Effector memory CD8-positive, alpha-beta T cell (primary cell): ENCODE data around the gene EXOC8.

Experiments used
- ATAC-seq: fragments of 150-1000 bp; cut with Tn5 transposase; replicated peaks from 2 replicates; pipeline ENCODE4 v1.10.0; 2021; ENCODE audit warnings: mild to moderate bottlenecking, moderate library complexity
- DNase-seq, 3 experiments: peaks; one replicate each; pipeline ENCODE4 v3.0.0; 2021
- H3K27ac Mint-ChIP-seq, 2 donors: one replicate each; pipeline ENCODE4 v1.8.0; 2022; ENCODE audit warnings: mild to moderate bottlenecking in 2 of 2, mixed read lengths in 2 of 2, moderate library complexity in 2 of 2
- H3K27me3 Mint-ChIP-seq, 2 donors: one replicate each; pipeline ENCODE4 v1.8.0; 2022; ENCODE audit warnings: mixed read lengths in 2 of 2
- H3K36me3 Mint-ChIP-seq: one replicate; pipeline ENCODE4 v1.8.0; 2022; ENCODE audit warnings: mild to moderate bottlenecking, moderate library complexity, mixed read lengths; ENCODE audit not compliant: insufficient read depth
- H3K4me1 Mint-ChIP-seq, 2 donors: one replicate each; pipeline ENCODE4 v1.8.0; 2022; ENCODE audit warnings: low read depth in 2 of 2, mixed read lengths in 2 of 2
- H3K4me3 Mint-ChIP-seq, 2 donors: one replicate each; pipeline ENCODE4 v1.8.0; 2022; ENCODE audit warnings: mild to moderate bottlenecking in 2 of 2, mixed read lengths in 2 of 2, moderate library complexity in 2 of 2
- H3K9me3 Mint-ChIP-seq, 2 donors: one replicate each; pipeline ENCODE4 v1.8.0; 2022; ENCODE audit warnings: mixed read lengths in 2 of 2

The EXOC8 gene

DNA sequence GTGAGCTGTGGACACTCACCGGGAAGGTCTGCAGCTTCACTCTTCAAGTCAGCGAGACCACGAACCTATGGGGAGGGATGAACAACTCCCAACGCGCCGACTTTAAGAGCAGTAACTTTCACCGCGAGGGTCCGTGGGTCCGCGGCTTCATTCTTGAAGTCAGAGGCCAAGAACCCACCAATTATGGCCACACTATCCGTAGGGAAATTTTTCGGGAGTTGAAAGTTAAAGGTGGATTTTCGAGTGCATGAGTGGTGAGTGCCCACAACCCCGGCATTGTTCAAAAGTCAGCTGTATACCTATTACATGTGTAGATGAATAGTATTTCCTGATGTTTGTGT, 19.7 kb downstream of the EXOC8 start:
- Mint-ChIP-seq H3K4me3 (no peak overlapping the region), H3K27ac (peak overlapping the region in 1 of 2 donors; percentile 68), H3K36me3 (peaks cover 2% of the 10 kb centered on the region), H3K9me3 (no peaks in the 10 kb centered on the region), H3K4me1 (peaks cover 0 to 3% of the 10 kb centered on the region in 2 donors), H3K27me3 (peaks cover 0 to 6% of the 10 kb centered on the region in 2 donors)
- no peak for ATAC-seq
- no peak for DNase-seq

DNA sequence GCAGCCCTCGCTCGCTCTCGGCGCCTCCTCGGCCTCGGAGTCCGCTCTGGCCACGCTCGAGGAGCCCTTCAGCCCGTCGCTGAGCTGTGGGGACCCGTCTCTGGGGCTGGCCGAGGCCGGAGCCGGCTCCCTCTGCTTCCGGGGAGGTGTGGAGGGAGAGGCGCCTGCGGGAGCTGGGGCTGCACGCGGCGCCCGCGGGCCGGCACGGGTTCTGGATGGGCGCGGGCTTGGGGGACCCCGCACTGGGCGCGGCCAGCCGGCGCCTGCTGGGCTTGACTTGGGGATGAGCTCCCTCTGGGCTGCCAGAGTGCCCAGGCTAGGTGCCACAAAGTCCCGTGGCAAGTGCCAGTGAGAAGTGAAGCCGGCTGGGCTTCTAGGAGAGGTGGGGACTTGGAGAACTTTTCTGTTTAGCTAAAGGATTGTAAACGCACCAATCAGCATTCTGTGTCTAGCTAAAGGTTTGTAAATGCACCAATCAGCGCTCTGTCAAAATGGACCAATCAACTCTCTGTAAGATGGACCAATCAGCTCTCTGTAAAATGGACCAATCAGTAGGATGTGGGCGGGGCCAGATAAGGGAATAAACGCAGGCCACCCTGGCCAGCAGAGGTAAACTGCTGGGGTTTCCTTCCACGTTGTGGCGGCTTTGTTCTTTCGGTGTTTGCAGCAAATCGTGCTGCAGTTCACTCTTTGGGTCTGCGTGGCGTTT, 20.2 kb downstream of the EXOC8 start:
- ATAC-seq: no peak
- H3K9me3 Mint-ChIP-seq: no peaks in the 10 kb centered on the region
- H3K4me1 Mint-ChIP-seq: peaks cover 0 to 3% of the 10 kb centered on the region in 2 donors
- DNase-seq: no peak
- H3K27me3 Mint-ChIP-seq: peaks cover under 1 to 11% of the 10 kb centered on the region in 2 donors
- peaks cover 2% of the 10 kb centered on the region for H3K36me3 Mint-ChIP-seq
- no peak overlapping the region for H3K4me3 Mint-ChIP-seq
- no peak overlapping the region for H3K27ac Mint-ChIP-seq

DNA sequence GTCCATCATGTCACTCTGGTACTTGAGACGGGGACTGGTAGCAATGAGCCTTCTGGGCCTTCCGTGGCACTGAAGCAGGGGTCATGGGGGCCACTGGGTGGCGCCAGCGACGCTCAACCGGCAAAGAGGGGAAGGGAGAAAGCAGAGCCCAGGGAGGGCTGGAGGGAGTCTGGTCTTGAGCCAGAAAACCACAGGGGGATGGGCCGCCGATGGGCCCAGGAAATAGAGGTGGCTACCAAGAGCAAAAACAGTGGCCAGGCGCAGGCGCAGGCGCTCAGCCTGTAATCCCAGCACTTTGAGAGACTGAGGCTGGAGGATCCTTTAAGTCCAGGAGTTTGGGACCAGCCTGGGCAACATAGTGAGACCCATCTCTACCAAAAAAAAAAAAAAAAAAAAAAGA, 21.8 kb downstream of the EXOC8 start:
- DNase-seq: peak; percentile 20 to 25 (median 20)
- H3K9me3 Mint-ChIP-seq: no peaks in the 10 kb centered on the region

DNA sequence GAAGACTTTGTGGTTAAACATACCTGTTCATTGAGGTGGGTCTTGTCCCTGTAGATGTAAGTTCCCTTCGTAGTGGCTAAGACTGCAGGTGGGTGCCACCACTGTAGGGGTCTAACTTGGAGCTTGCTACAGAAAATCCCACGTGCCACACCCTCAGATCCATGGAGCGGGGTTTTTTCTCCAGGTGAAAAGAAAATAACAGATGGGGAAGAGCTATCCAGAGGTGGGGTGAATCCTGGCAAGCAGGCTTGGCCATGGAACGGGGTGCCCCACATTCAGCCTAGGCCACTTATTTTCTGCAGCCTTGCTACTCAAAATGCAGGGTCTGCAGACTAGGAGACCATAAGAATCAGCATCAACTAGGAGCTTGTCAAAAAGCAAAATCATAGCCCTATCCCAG, 24.0 kb downstream of the EXOC8 start:
- DNase-seq: no peak
- H3K27ac Mint-ChIP-seq: no peak overlapping the region
- peaks cover 6 to 25% of the 10 kb centered on the region in 2 donors for H3K27me3 Mint-ChIP-seq
- H3K9me3 Mint-ChIP-seq: no peaks in the 10 kb centered on the region
- peaks cover 0 to 3% of the 10 kb centered on the region in 2 donors for H3K4me1 Mint-ChIP-seq
- ATAC-seq: no peak
- peaks cover 2% of the 10 kb centered on the region for H3K36me3 Mint-ChIP-seq
- no peak overlapping the region for H3K4me3 Mint-ChIP-seq

More for the DNA sequence above, 21.8 kb downstream of the EXOC8 start:
- H3K36me3 Mint-ChIP-seq: peaks cover 2% of the 10 kb centered on the region
- H3K27ac Mint-ChIP-seq: no peak overlapping the region
- peaks cover 6 to 18% of the 10 kb centered on the region in 2 donors for H3K27me3 Mint-ChIP-seq
- H3K4me3 Mint-ChIP-seq: no peak overlapping the region
- ATAC-seq: peak; percentile 63
- peaks cover 0 to 3% of the 10 kb centered on the region in 2 donors for H3K4me1 Mint-ChIP-seq

DNA sequence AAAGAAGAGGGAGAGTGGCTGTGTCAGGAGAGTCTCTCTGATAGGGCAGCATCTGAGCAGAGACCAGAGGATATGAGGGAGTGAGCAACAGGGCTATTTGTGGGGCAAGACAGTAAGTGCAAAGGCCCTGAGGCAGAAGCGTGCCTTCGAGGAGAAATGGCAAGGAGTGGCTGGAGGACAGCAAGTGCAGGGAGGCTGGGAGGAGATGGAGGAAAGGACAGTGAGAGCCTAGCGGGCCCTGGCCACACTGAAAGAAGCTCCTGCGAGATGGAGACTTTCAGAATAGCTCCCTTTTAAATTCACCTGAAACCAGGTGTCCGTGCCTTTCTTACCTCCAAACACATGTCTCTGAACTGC, 25.2 kb downstream of the EXOC8 start:
- peaks cover 6 to 25% of the 10 kb centered on the region in 2 donors for H3K27me3 Mint-ChIP-seq
- H3K9me3 Mint-ChIP-seq: no peaks in the 10 kb centered on the region
- DNase-seq: no peak
- peaks cover 0 to 3% of the 10 kb centered on the region in 2 donors for H3K4me1 Mint-ChIP-seq
- H3K36me3 Mint-ChIP-seq: no peaks in the 10 kb centered on the region
- no peak overlapping the region for H3K4me3 Mint-ChIP-seq
- ATAC-seq: no peak
- no peak overlapping the region for H3K27ac Mint-ChIP-seq

DNA sequence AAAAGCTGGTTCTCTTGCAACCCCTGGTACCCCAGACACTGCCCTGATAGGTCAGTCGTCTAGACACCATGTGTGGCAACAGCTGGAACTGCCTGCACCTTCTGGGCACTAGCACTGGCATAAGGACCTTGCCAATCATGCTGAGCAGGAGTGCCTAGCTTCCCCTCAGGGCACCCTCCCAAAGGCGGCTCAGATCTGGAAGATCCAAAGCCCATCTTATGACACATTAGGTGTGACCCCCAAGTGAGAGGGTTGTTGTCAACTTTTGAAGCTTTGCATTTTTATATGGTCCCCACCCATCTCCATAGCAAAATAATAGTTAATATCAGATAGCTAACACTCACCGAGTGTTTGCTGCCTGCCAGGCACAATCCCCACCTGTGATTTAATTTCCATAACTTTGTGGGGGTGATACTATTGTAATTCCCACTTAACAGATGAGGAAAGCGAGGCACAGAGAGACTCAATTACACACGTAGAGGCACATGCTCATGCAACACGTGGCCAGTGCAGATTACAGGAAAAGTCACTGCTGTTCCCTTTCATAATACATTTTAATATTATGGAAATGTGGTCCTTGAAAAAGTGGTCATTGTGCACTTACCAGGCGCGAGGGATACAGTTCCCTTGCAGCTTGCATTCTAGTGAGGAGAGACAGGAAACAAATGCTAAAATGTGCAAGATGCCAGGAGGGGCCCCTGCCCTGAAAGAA, 25.8 kb downstream of the EXOC8 start:
- H3K9me3 Mint-ChIP-seq: no peaks in the 10 kb centered on the region
- no peak overlapping the region for H3K4me3 Mint-ChIP-seq
- H3K36me3 Mint-ChIP-seq: no peaks in the 10 kb centered on the region
- peaks cover 6 to 25% of the 10 kb centered on the region in 2 donors for H3K27me3 Mint-ChIP-seq
- DNase-seq (no peak), ATAC-seq (no peak)
- no peak overlapping the region for H3K27ac Mint-ChIP-seq
- peaks cover 0 to 3% of the 10 kb centered on the region in 2 donors for H3K4me1 Mint-ChIP-seq

DNA sequence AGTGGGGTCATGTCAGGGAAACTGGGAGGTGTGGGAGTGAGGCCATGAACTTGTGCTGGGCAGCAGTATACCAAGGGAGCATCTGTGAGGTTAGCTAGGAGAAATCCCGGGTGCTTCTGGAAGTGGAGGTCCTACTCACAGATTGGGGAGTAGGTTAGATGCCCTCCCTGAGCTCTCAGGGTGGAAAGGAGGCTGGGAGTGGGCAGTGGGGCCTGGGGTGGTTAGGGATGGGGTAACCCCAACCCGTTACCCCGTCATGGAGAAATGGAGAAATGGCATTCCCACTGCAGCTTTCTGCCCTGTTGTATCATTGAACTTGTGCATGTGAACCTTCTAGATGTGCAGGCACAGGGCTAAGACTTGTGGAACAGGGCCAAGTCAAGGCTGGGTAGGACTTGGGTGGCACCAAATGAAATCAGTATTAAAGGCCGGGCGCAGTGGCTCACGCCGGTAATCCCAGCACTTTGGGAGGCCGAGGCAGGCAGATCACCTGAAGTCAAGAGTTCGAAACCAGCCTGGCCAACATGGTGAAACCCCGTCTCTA, 27.2 kb downstream of the EXOC8 start:
- Mint-ChIP-seq H3K4me1 (no peaks in the 10 kb centered on the region), H3K36me3 (no peaks in the 10 kb centered on the region), H3K4me3 (no peak overlapping the region), H3K9me3 (no peaks in the 10 kb centered on the region), H3K27ac (no peak overlapping the region), H3K27me3 (peaks cover 6 to 25% of the 10 kb centered on the region in 2 donors)
- no peak for ATAC-seq
- DNase-seq: no peak

DNA sequence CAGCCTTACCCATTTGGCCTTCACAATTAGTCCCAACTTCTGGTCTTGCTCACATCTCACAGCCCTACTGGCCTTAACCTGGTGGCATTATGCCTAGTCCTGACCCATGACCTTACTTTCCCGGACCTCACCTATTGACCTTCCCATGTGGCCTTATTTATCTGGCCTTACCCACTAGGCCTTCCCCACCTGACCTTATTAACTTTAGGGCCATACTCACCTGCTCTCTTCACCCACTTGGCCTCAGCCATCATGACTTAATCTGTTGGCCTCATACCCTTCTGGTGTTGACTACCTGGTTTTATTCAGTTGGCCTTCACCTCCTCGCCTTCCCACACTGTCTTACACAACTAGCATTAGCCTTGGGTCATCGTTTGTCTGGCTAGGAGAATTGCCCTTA, 35.7 kb downstream of the EXOC8 start:
- Mint-ChIP-seq H3K4me1 (no peaks in the 10 kb centered on the region), H3K27me3 (no peaks in the 10 kb centered on the region), H3K9me3 (no peaks in the 10 kb centered on the region), H3K36me3 (no peaks in the 10 kb centered on the region), H3K27ac (no peak overlapping the region), H3K4me3 (no peak overlapping the region)
- ATAC-seq: no peak
- DNase-seq: no peak

DNA sequence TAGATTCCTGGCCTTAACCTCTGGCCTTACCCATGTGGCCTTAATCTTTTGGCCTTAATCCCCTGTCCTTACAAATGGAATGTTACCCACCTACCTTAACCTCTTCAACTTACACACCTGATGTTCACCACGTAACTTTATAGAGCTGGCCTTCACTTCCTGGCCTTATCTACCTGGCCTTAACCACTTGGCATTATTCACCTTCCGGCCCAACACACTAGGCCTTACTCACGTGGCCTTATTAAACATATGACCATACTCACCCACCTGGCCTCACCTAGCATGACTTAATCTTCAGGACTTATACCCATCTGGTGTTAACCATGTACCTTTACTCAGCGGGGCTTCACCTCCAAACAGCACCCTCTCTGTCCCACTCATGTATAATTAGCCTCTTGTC, 41.7 kb downstream of the EXOC8 start:
- Mint-ChIP-seq H3K4me3 (no peak overlapping the region), H3K27ac (no peak overlapping the region), H3K36me3 (no peaks in the 10 kb centered on the region), H3K4me1 (no peaks in the 10 kb centered on the region), H3K27me3 (no peaks in the 10 kb centered on the region), H3K9me3 (no peaks in the 10 kb centered on the region)
- DNase-seq: no peak
- no peak for ATAC-seq

DNA sequence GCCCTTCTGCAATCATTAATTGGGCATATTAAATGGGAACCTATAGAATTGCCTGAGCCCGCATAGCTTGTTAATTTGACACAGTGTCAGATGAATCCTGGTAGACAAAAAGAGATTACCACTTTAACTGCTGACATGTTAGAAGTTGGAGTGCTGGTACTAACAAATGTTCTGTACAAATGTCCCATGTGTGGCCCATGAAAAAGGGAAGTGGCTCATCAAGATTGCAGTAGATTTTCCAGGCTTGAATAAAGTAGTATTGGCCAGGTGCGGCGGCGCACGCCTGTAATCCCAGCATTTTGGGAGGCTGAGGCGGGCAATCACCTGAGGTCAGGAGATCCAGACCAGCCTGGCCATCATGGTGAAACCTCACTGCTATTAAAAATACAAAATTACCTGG, 51.0 kb downstream of the EXOC8 start:
- no peak for DNase-seq
- Mint-ChIP-seq H3K4me1 (no peaks in the 10 kb centered on the region), H3K36me3 (no peaks in the 10 kb centered on the region), H3K27me3 (no peaks in the 10 kb centered on the region), H3K4me3 (no peak overlapping the region), H3K9me3 (no peaks in the 10 kb centered on the region), H3K27ac (no peak overlapping the region)
- no peak for ATAC-seq

DNA sequence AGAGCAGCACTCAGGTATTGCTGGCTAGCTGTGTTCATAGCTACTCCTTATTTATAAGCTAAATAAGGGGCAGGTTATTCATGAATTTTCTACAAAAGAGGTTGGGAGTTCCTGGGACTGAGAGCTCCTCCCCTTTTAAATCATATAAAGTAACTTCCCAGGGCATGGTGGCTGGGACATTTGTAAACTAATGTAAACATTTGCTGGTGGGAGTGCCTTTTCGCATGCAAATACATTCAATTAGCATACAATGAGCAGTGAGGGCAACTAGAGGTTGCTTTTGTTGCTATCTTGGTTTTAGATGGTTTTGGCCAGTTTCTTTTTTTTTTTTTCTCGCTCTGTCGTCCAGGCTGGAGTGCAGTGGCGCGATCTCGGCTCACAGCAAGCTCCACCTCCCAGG, 53.2 kb downstream of the EXOC8 start:
- Mint-ChIP-seq H3K27me3 (no peaks in the 10 kb centered on the region), H3K9me3 (no peaks in the 10 kb centered on the region), H3K36me3 (peaks cover 3% of the 10 kb centered on the region), H3K4me3 (no peak overlapping the region), H3K27ac (no peak overlapping the region), H3K4me1 (no peaks in the 10 kb centered on the region)
- no peak for ATAC-seq
- DNase-seq: no peak
